Hair follicular keratinocyte (primary cell): ENCODE data around the gene GALNT16. TPM values are rescaled to one million over a fixed set of nuclear protein-coding genes. Genes with fewer than 3 reads are reported as not detected.

Experiments used
- total RNA-seq: library from RNA; depleted of rRNA; stranded (reverse); fragments of >200 nt; gene quantifications from 2 replicates; pipeline ENCODE4 v1.2.3, GENCODE V29; 2015

GALNT16 gene
- not detected in 2 replicates for total RNA-seq

GRCh38 chr14:69259527-69260189, at the start of gene GALNT16:
Gene GALNT16, plus strand, starts transcription at chr14:69260158. Its CDS starts 133 bp downstream, at chr14:69260291.

GRCh38 chr14:69398053-69398817, 138.3 kb downstream of the GALNT16 start, which contains the start of the genes ERH and SLC39A9:
Gene ERH, minus strand, starts transcription at chr14:69398299. Its CDS starts 66 bp downstream, at chr14:69398233.
Gene SLC39A9, plus strand, starts transcription at chr14:69398692. Its CDS starts 678 bp downstream, at chr14:69399370.

Other genes with a start within 250 kb of the GALNT16 start
- 11.2 and 15.7 TPM in 2 replicates for gene DCAF5, start 107.0 kb upstream of the GALNT16 start, total RNA-seq
- 19.1 and 19.3 TPM in 2 replicates for gene EXD2, start 68.7 kb upstream of the GALNT16 start, total RNA-seq
- gene ERH, start 138.1 kb downstream of the GALNT16 start, total RNA-seq: 67.9 and 115 TPM in 2 replicates
- 59.4 and 62.9 TPM in 2 replicates for gene SLC39A9, start 138.5 kb downstream of the GALNT16 start, total RNA-seq
- gene PLEKHD1, start 224.6 kb downstream of the GALNT16 start, total RNA-seq: not detected in 2 replicates